Subcutaneous adipose tissue (tissue), 4 donors: ENCODE data around the gene CRYBB1. TPM values are rescaled to one million over a fixed set of nuclear protein-coding genes. Genes with fewer than 3 reads are reported as not detected.

Experiments
- total RNA-seq, 4 donors: library from RNA; depleted of rRNA; stranded (reverse); fragments of >200 nt; gene quantifications; one replicate each; pipeline ENCODE4 v1.1.0, GENCODE V29; 2016
- TF ChIP-seq, protein P1 (sequence below): fragments of 450-650 bp; IDR thresholded peaks from one replicate; pipeline ENCODE4 v1.5.1; 2016; ENCODE audit warnings: low read depth, mild to moderate bottlenecking, control low read depth, antibody characterized with exemption, moderate library complexity

Gene CRYBB1
- total RNA-seq, 4 donors from 2014 or later = 0.75 to 3.7 (median 1.0) TPM

DNA sequence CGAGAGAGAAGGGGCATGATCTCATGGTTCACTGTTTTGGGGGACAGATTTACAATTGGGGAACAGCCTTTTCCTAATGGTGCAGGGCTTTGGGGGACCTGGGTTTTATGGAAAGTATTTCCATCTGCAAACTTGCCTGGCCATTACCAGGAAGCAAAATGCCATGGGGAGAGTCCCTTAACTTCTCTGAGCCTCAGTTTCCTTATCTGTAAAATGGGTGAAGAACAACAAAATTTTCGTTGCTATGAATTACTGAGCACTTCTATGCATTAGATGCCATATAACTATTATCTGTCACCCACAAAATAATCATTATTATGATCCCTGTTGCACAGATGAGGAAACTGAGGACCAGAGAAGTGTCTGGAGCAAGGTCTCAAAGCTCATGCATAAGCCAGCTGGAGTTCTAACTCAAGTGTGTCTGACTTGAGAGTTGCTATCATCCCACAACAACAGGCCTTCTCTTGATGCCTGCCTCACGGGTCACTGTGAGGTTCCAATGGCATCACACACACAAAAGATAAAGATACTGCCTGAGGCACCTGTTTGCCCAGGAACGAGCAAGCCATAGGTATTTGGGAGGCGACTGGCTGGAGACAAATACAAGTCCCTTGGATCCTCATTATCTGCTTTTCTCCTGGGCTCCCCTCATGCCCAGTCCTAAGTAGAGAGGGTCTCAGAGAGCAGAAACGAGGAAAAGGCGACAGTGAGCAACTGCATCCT lies 43.7 kb downstream of the CRYBB1 start:
- TF ChIP-seq, protein P1, sequence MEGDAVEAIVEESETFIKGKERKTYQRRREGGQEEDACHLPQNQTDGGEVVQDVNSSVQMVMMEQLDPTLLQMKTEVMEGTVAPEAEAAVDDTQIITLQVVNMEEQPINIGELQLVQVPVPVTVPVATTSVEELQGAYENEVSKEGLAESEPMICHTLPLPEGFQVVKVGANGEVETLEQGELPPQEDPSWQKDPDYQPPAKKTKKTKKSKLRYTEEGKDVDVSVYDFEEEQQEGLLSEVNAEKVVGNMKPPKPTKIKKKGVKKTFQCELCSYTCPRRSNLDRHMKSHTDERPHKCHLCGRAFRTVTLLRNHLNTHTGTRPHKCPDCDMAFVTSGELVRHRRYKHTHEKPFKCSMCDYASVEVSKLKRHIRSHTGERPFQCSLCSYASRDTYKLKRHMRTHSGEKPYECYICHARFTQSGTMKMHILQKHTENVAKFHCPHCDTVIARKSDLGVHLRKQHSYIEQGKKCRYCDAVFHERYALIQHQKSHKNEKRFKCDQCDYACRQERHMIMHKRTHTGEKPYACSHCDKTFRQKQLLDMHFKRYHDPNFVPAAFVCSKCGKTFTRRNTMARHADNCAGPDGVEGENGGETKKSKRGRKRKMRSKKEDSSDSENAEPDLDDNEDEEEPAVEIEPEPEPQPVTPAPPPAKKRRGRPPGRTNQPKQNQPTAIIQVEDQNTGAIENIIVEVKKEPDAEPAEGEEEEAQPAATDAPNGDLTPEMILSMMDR = no peak

DNA sequence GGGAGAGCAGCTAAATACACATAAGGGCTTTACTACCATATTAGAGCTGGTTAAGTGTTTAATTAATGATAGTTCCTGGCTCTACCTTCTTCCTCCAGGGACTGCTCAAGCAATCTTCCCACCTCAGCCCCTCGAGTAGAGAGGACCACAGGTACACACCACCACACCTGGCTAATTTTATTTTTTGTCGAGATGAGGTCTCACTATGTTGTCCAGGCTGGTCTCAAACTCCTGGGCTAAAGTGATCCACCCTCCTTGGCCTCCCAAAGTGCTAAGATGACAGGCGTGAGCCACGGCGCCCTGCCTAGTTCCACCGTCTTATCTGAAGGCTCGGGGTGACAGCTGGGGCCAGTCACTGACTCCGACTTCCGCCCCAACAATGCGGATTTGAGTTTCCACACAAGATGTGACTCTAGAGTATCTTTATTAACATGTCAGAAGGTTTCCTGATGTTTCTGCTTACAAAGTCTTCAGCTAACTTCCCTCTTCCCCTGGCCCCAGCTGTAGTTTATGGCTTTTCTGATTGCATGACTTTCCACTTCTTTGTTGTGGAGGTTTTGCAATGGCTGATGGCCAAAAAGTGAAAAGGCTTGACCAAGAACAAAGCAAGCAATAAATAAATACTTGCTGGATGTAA lies 44.7 kb downstream of the CRYBB1 start:
- TF ChIP-seq, protein P1 = no peak

DNA sequence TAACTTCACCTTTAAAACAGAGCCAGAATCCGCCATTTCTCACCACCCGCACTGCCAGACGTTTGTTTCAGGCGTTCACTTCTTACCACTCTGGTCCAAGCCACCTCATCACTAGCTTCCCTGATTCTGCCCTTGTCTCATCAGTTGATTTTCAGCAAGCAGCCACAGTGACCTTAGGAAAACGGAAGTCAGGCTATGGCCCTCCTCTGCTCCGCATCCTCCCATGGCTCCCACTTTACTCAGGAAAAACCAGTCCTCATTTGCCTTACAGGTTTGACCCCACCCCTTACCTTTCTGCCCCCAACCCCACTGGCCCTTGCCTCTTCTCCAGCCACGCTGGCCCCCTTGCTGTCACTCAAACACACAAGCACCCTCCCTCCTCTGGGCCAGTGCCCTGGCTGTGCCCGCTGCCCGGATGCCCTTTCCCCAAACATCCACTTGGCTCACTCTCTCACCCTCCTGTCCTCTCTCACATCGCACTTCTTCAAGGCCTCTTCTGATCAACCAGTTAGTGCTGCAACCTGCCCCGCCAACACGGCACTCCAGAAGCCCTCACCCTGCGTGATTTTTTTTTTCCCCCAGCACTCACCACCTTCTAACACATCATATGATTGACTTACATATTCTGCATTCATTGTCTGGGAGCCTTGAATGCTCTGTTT lies 46.8 kb downstream of the CRYBB1 start:
- TF ChIP-seq, protein P1 = no peak

DNA sequence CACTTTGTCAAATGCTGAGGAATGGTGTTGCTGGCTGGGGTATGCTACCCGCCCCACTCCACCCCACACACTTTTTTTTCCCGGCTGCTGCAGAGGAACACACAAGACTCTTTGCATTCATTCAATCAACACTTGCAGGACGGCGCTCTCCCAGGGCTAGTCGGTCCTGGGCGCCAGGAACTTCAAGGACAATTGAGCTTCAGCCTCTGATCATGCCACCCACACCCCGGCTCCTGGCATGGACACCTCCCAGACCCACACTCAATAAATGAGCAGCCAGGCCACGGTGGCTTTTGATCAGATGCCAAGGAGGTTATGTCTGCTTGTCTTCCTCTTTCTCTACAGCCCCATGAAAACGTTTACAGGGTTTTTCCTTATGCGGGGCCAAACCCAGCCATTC lies 47.7 kb downstream of the CRYBB1 start:
- TF ChIP-seq, protein P1 = no peak

DNA sequence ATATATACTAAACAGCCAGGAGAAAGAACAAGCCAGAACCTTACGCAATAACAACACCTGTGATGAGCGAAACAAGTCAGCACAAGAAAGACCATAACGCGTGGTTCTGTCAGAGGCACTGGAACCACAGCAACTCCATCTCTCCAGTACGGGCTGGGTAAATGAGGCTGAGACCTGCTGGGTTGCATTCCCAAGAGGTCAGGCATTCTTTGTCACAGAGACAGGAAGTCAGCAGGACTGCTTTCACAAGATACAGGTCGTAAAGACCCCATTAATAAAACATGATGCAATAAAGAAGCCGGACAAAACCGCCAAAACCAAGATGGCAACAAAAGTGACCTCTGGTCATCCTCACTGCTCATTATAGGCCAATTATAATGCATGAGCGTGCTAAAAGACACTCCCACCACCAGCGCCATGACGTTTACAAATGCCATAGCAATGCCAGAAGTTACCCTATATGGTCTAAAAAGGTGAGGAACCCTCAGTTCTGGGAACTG lies 49.6 kb downstream of the CRYBB1 start:
- TF ChIP-seq, protein P1 = no peak

DNA sequence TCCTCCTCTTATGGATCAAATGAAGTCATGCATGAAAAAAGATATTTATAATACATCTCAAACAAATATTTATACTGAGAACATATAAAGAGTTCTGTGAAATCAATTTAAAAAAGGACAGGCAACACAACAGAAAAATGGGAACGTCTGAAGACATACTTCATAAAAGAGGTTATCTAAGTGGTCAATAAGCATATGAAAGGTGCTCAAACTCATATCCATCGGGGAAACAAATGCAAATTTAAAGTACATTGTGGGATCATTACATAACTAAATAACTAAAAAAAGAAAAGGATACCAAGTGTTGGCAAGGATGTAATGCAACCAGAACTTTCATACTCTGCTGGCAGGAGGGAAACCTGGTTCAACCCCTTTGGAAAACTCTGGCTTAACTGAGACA lies 50.2 kb downstream of the CRYBB1 start:
- TF ChIP-seq, protein P1 = no peak

DNA sequence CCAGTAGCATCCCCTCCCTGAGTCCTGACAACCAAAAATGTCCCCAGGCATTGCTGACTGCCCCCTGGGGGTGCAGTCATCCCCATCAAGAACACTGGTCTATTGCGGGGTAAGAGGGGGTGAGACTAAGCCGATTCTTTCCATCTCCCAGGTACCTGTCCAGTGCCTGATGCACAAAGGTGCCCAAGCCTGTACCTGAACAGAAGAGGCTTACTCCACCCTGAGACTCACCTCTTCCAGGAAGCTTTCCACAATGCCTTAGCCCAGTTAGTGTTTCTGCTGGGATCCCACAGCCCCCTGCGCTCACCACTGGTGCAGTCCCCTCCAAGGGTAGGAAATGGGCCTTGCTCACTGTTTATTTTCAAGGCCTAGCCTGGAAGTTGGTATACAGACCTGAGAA lies 50.8 kb downstream of the CRYBB1 start:
- TF ChIP-seq, protein P1 = no peak
